Neuron (in vitro differentiated cells): Measurements from ENCODE around the gene PTPRQ.

Experiments used
- H2AFZ ChIP-seq: one replicate; pipeline ENCODE4 v1.6.1; 2013; ENCODE audit warnings: low read depth, mild to moderate bottlenecking, inconsistent platforms, low read length, moderate library complexity
- H3K27me3 ChIP-seq: one replicate; pipeline ENCODE4 v1.6.1; 2013; ENCODE audit warnings: low read length; ENCODE audit not compliant: insufficient read depth
- H3K36me3 ChIP-seq: one replicate; pipeline ENCODE4 v1.6.1; 2013; ENCODE audit warnings: low read length; ENCODE audit not compliant: insufficient read depth
- H3K4me1 ChIP-seq: one replicate; pipeline ENCODE4 v1.6.1; 2013; ENCODE audit warnings: low read length; ENCODE audit not compliant: insufficient read depth
- H3K4me3 ChIP-seq: 2 replicates; pipeline ENCODE4 v1.5.1; 2013; ENCODE audit warnings: mild to moderate bottlenecking, low read length, moderate library complexity
- H3K9me3 ChIP-seq: one replicate; pipeline ENCODE4 v1.6.1; 2013; ENCODE audit warnings: low read length

The PTPRQ gene

GRCh38 chr12:80553316-80553715 is 109.3 kb downstream of the PTPRQ start:
- Histone ChIP-seq H2AFZ (no peak overlapping the region), H3K4me3 (no peak overlapping the region), H3K27me3 (no peaks in the 10 kb centered on the region), H3K4me1 (peaks cover 7% of the 10 kb centered on the region), H3K9me3 (no peaks in the 10 kb centered on the region), H3K36me3 (no peaks in the 10 kb centered on the region)

GRCh38 chr12:80556566-80556965 is 112.5 kb downstream of the PTPRQ start:
- Histone ChIP-seq H3K36me3 (no peaks in the 10 kb centered on the region), H3K4me3 (no peak overlapping the region), H3K4me1 (peaks cover 7% of the 10 kb centered on the region), H3K27me3 (no peaks in the 10 kb centered on the region), H2AFZ (no peak overlapping the region), H3K9me3 (no peaks in the 10 kb centered on the region)

GRCh38 chr12:80559766-80560165 is 115.7 kb downstream of the PTPRQ start:
- Histone ChIP-seq H3K36me3 (no peaks in the 10 kb centered on the region), H3K9me3 (no peaks in the 10 kb centered on the region), H3K4me3 (no peak overlapping the region), H3K4me1 (peaks cover 7% of the 10 kb centered on the region), H3K27me3 (no peaks in the 10 kb centered on the region), H2AFZ (no peak overlapping the region)

GRCh38 chr12:80565271-80565670 is 121.2 kb downstream of the PTPRQ start:
- Histone ChIP-seq H3K9me3 (no peaks in the 10 kb centered on the region), H3K27me3 (no peaks in the 10 kb centered on the region), H3K4me1 (peaks cover 3% of the 10 kb centered on the region), H2AFZ (no peak overlapping the region), H3K36me3 (no peaks in the 10 kb centered on the region), H3K4me3 (no peak overlapping the region)

- no peaks in the 10 kb centered on the region for H3K9me3 ChIP-seq
Measured at GRCh38 chr12:80567401-80567800, 123.4 kb downstream of the PTPRQ start.

GRCh38 chr12:80576641-80577418 is 132.8 kb downstream of the PTPRQ start:
- H3K36me3 ChIP-seq = no peaks in the 10 kb centered on the region
- H3K4me3 ChIP-seq = no peak overlapping the region
- H3K4me1 ChIP-seq = no peaks in the 10 kb centered on the region
- H2AFZ ChIP-seq = no peak overlapping the region
- H3K9me3 ChIP-seq = no peaks in the 10 kb centered on the region
- H3K27me3 ChIP-seq = no peaks in the 10 kb centered on the region

More at GRCh38 chr12:80567401-80567800, 123.4 kb downstream of the PTPRQ start:
- Histone ChIP-seq H3K4me1 (peaks cover 3% of the 10 kb centered on the region), H2AFZ (no peak overlapping the region), H3K27me3 (no peaks in the 10 kb centered on the region), H3K36me3 (no peaks in the 10 kb centered on the region), H3K4me3 (no peak overlapping the region)

- no peaks in the 10 kb centered on the region for H3K9me3 ChIP-seq
- H3K4me1 ChIP-seq = no peaks in the 10 kb centered on the region
- H3K27me3 ChIP-seq = no peaks in the 10 kb centered on the region
- H3K4me3 ChIP-seq = no peak overlapping the region
- H2AFZ ChIP-seq = no peak overlapping the region
- H3K36me3 ChIP-seq = no peaks in the 10 kb centered on the region
Measured at GRCh38 chr12:80580254-80580653, 136.2 kb downstream of the PTPRQ start.

DNA sequence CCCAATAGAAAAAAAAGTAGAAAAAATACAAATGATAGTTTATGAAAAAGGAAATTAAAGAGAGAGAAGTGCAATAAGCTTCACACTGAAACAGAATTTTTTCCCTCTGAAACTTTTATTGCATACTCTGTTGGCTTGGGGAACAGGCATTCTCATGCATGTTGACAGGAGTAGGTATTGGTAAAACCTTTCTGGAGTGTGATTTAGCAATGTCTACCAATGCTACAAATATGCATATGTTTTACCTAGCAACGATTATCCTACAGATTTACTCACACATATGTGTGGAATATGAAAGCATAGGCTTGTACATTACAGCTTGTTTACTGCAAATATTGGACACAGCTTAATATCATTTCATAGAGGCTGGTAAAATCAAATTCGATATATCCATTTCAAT is 137.7 kb downstream of the PTPRQ start:
- no peaks in the 10 kb centered on the region for H3K36me3 ChIP-seq

DNA sequence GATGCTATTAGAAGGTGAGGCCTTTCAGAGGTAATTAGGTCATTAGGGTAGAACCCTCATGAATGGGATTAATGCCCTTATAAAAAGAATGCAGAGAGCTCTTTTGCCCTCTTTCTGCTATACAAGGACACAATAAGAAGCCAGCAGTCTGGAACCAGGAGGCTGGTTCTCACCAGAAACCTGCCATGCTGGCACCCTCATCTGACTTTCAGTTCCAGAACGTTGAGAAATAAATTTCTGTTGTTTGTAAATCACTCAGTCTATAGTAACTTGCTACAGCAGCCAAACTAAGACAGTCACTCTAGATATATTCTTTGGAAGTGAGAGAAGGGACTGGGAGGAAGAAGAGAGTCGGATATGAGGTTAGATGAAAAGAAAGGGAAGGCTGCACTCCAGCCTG is 138.4 kb downstream of the PTPRQ start:
- Histone ChIP-seq H3K4me1 (no peaks in the 10 kb centered on the region), H2AFZ (no peak overlapping the region)

More for the DNA sequence above, 137.7 kb downstream of the PTPRQ start:
- no peaks in the 10 kb centered on the region for H3K27me3 ChIP-seq
- no peaks in the 10 kb centered on the region for H3K4me1 ChIP-seq
- H2AFZ ChIP-seq = no peak overlapping the region
- no peak overlapping the region for H3K4me3 ChIP-seq
- H3K9me3 ChIP-seq = no peaks in the 10 kb centered on the region

DNA sequence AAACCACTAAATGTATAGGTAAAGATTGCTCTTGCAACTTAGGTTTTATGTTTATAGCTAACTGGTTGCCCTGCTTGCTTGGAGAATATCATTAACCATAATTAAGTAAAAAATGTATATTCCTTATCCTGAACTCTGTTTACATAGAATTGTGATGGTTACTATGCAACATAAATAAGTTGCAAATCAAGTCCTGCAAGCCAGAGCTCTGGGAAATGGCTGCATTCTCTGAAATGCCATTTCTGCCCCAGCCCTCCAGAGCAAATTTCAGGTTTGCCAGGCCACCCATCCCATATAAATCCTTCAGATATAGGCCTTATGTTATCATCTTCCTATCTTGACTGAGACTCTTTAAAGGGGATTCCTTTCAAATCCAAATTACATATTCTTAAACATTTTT is 145.0 kb downstream of the PTPRQ start:
- Histone ChIP-seq H3K27me3 (no peaks in the 10 kb centered on the region), H3K4me3 (no peak overlapping the region), H3K36me3 (no peaks in the 10 kb centered on the region), H3K9me3 (no peaks in the 10 kb centered on the region), H3K4me1 (no peaks in the 10 kb centered on the region), H2AFZ (no peak overlapping the region)

More for the DNA sequence above, 138.4 kb downstream of the PTPRQ start:
- no peak overlapping the region for H3K4me3 ChIP-seq
- no peaks in the 10 kb centered on the region for H3K27me3 ChIP-seq
- no peaks in the 10 kb centered on the region for H3K36me3 ChIP-seq
- no peaks in the 10 kb centered on the region for H3K9me3 ChIP-seq

GRCh38 chr12:80590085-80590484 is 146.1 kb downstream of the PTPRQ start:
- H3K4me1 ChIP-seq = no peaks in the 10 kb centered on the region
- no peaks in the 10 kb centered on the region for H3K9me3 ChIP-seq
- no peak overlapping the region for H3K4me3 ChIP-seq
- no peaks in the 10 kb centered on the region for H3K36me3 ChIP-seq
- no peak overlapping the region for H2AFZ ChIP-seq
- no peaks in the 10 kb centered on the region for H3K27me3 ChIP-seq

- H3K4me3 ChIP-seq = no peak overlapping the region
- no peaks in the 10 kb centered on the region for H3K9me3 ChIP-seq
Measured at GRCh38 chr12:80593766-80594165, 149.7 kb downstream of the PTPRQ start.

DNA sequence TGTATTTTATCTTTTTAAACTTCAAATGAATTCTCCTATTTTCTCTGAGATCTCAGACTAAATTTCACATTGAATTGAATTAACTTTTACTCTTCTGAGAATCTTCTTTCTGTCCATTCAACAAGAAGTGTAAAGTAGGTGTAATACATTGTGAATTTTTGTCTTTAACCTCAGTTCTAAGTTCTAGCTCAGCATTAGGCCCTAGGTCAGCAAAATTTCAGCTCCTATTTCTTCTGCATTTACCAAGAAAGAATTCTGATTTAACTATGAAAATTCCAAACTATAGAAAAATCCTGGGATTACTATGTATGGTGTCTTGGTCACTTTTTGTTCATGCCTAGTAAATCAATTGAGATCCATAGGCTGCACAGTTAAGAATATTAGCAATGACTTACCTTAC is 152.5 kb downstream of the PTPRQ start:
- Histone ChIP-seq H3K9me3 (no peaks in the 10 kb centered on the region), H2AFZ (no peak overlapping the region), H3K27me3 (no peaks in the 10 kb centered on the region), H3K4me1 (no peaks in the 10 kb centered on the region), H3K36me3 (no peaks in the 10 kb centered on the region), H3K4me3 (no peak overlapping the region)

More at GRCh38 chr12:80593766-80594165, 149.7 kb downstream of the PTPRQ start:
- Histone ChIP-seq H3K36me3 (no peaks in the 10 kb centered on the region), H2AFZ (no peak overlapping the region), H3K4me1 (no peaks in the 10 kb centered on the region), H3K27me3 (no peaks in the 10 kb centered on the region)
